GM12873 (cell line): ENCODE measurements around the gene UNC45A.

Experiments
- TF ChIP-seq, protein P1 (sequence below): IDR thresholded peaks from 2 replicates; pipeline ENCODE4 v1.5.1; 2012; ENCODE audit warnings: low read depth, mild to moderate bottlenecking, moderate library complexity, low read length, control low read depth; ENCODE audit not compliant: insufficient read depth; ENCODE audit errors: missing control alignments

The UNC45A gene, protein sequence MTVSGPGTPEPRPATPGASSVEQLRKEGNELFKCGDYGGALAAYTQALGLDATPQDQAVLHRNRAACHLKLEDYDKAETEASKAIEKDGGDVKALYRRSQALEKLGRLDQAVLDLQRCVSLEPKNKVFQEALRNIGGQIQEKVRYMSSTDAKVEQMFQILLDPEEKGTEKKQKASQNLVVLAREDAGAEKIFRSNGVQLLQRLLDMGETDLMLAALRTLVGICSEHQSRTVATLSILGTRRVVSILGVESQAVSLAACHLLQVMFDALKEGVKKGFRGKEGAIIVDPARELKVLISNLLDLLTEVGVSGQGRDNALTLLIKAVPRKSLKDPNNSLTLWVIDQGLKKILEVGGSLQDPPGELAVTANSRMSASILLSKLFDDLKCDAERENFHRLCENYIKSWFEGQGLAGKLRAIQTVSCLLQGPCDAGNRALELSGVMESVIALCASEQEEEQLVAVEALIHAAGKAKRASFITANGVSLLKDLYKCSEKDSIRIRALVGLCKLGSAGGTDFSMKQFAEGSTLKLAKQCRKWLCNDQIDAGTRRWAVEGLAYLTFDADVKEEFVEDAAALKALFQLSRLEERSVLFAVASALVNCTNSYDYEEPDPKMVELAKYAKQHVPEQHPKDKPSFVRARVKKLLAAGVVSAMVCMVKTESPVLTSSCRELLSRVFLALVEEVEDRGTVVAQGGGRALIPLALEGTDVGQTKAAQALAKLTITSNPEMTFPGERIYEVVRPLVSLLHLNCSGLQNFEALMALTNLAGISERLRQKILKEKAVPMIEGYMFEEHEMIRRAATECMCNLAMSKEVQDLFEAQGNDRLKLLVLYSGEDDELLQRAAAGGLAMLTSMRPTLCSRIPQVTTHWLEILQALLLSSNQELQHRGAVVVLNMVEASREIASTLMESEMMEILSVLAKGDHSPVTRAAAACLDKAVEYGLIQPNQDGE

DNA sequence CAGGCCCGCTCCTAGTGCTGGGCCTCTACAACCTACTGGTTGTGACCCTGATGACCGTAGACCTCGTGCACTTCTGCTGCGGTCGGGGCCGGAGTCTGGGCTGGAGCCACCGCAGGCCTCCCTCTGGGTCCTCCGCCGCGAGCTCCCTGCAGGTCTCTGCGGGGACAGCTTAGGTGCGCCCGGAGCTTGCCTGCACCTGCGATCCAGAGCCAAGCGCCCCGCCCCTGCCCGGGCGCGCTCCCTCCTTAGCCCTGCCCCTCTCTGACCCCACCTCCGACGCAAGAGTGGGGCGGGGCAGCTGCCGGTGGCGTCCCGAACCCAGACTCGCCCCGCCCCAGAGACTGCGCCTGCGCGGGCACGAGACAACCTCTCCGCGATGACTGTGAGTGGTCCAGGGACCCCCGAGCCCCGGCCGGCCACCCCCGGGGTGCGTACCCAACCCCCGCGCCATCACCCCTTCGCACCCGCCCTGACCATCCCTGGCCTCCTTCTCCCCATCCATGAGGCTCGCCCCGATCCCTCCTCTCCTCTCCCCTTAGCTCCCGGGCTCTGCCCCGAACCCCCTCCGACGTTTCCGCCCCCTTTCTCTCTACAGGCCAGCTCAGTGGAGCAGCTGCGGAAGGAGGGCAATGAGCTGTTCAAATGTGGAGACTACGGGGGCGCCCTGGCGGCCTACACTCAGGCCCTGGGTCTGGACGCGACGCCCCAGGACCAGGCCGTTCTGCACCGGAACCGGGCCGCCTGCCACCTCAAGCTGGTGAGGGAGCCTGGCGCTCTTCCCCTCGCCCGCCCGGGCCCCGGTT lies at the start of gene UNC45A:
Gene UNC45A (plus strand): TSS at position 337 of the 803 bp plus-strand sequence. CDS start 40 bp downstream, at position 377.
- TF ChIP-seq, protein P1, sequence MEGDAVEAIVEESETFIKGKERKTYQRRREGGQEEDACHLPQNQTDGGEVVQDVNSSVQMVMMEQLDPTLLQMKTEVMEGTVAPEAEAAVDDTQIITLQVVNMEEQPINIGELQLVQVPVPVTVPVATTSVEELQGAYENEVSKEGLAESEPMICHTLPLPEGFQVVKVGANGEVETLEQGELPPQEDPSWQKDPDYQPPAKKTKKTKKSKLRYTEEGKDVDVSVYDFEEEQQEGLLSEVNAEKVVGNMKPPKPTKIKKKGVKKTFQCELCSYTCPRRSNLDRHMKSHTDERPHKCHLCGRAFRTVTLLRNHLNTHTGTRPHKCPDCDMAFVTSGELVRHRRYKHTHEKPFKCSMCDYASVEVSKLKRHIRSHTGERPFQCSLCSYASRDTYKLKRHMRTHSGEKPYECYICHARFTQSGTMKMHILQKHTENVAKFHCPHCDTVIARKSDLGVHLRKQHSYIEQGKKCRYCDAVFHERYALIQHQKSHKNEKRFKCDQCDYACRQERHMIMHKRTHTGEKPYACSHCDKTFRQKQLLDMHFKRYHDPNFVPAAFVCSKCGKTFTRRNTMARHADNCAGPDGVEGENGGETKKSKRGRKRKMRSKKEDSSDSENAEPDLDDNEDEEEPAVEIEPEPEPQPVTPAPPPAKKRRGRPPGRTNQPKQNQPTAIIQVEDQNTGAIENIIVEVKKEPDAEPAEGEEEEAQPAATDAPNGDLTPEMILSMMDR = no peak

DNA sequence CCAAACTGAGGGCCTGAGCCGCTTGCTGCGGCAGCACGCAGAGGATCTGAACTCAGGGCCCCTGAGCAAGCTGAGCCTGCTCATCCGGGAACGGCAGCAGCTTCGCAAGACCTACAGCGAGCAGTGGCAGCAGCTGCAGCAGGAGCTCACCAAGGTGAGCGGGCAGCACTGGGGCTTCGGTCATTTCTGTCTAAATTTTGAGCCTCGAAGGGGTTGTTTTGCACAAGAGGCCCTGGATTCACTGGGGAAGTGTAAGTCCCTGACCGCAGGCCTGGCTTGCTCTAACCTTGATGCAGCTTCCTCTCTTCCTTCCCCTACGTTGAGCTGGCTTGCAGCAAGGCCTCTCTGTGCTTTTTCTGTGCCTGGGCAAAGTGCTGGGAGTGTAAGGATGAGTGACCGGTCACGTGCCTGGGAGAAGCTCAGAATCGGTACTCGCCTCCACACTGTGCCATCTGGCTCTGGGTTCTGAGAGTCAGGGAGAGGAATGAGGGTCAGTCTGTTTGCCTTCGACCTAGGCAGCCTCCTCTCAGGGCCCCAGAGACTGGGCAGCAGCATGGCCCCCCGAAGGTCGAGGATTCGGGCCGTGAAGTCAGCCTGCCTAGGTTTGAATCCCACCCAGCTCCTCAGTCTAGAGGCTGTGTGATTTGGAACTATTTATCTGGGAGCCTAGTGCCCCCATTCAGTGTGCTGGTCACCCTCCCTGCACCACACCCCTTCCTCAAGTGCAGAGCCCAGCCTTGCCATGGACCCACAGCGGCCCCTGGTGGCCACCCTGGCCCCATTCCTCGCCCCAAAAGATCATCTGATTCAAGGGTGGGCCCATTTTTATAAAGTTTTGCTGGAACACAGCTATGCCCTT lies 49.4 kb upstream of the UNC45A start:
- TF ChIP-seq, protein P1 = peak; percentile 98

DNA sequence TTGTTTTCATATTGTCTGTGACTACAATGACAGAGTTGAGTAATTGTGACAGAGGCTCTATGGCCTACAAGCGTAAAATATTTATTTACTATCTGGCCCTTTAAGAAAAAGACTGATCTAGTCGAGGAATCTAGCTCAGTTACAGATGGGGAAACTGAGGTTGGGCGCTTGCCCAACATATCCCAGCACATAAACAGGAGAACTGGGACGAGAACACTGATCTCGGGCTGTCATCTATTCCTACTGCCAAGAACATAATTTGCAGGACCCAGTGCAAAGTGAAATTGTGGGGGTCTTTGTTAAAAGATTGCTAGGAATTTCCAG lies 48.8 kb upstream of the UNC45A start:
- TF ChIP-seq, protein P1 = no peak

DNA sequence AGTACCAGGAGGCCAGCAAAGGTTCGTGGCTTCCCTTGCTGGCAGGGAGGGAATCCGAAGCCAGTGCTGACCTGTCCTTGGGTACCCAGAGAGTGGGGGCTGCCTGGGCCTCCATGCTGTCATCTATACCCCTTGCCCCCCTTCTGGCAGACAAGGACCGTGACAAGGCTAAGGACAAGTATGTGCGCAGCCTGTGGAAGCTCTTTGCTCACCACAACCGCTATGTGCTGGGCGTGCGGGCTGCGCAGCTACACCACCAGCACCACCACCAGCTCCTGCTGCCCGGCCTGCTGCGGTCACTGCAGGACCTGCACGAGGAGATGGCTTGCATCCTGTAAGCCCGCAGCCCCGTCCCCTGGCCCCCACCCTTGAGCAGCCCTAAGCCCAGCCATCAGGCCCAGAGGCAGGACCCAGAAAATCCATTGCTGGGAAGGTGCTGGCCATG lies 48.0 kb upstream of the UNC45A start:
- TF ChIP-seq, protein P1 = no peak

DNA sequence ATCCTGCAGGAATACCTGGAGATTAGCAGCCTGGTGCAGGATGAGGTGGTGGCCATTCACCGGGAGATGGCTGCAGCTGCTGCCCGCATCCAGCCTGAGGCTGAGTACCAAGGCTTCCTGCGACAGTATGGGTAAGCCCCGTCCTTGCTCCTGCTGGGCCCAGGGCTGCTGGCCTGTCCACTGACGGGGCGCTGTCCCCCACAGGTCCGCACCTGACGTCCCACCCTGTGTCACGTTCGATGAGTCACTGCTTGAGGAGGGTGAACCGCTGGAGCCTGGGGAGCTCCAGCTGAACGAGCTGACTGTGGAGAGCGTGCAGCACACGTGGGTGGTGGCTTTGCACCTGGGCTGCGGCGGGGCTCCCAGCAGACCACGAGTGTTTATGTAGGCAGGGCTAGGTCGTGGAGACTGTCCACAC lies 45.8 kb upstream of the UNC45A start:
- TF ChIP-seq, protein P1 = no peak

DNA sequence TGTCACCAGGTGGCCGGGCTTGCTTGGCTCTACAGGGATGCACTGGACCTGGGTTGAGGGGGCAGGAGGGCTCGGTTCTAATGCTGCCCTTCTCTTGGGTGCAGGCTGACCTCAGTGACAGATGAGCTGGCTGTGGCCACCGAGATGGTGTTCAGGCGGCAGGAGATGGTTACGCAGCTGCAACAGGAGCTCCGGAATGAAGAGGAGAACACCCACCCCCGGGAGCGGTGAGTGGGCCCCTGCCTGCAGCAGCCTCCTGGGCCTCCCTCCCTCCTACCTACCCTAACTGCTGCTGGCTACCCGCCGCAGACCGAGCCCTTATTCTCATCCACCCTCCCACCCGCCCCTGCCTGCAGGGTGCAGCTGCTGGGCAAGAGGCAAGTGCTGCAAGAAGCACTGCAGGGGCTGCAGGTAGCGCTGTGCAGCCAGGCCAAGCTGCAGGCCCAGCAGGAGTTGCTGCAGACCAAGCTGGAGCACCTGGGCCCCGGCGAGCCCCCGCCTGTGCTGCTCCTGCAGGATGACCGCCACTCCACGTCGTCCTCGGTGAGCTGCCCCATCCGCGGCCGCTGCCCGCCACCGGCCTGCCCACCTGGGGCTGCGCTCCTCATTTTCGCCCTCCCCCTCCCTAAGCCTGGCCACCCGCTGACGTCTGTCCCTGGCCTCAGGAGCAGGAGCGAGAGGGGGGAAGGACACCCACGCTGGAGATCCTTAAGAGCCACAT lies 45.2 kb upstream of the UNC45A start:
- TF ChIP-seq, protein P1 = no peak
